ENCODE data around the gene NARS2. TPM values are rescaled to one million over a fixed set of nuclear protein-coding genes. Genes with fewer than 3 reads are reported as not detected.

NARS2 gene, protein sequence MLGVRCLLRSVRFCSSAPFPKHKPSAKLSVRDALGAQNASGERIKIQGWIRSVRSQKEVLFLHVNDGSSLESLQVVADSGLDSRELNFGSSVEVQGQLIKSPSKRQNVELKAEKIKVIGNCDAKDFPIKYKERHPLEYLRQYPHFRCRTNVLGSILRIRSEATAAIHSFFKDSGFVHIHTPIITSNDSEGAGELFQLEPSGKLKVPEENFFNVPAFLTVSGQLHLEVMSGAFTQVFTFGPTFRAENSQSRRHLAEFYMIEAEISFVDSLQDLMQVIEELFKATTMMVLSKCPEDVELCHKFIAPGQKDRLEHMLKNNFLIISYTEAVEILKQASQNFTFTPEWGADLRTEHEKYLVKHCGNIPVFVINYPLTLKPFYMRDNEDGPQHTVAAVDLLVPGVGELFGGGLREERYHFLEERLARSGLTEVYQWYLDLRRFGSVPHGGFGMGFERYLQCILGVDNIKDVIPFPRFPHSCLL
- total RNA-seq = 20.2 and 22.6 TPM in 2 replicates

DNA sequence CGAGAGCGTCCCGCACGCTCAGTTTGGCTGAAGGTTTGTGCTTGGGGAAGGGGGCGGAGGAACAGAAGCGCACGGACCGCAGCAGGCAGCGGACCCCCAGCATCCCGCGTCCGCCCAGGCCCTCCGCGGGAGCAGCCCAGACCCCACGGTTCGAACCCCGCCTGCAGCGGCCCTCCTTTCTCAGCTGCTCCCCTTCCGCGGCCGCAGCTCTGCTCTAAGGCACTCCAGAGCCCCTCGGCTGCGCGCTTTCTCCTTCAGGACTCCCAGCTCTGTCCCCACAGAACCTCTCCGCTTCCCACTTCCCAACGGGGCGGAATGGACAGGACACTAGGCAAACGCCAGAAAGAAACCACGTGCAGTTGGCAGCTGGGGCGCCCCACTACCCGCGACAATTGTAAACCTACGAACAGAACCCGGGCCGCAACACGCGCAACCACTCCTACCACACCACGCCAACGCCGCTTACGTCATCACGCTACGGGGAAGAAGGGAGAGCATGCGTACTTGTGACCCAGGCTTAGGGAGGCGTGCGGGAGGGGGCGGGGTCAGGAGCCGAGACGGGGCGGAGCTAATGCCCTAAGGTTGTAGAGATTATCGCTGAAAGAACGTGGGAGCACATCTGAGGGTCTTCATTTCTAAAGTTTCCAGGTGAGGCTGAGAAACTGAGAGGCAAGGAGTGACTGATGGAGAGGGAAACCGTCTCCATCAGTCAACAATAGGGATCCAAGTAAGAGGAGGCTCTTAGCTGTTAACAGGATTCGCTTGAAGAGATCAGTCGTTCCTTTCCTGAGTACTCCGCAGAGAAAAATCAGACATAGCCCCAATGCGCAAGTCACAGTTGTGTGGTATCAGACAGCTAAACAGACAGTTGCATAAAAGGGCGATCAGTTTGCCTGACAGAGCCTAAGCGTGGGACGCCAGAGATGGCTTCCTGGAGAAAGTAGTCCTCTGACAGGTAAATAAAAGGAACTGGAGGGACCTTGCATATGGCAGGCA, at the start of gene NARS2:
Gene NARS2 (minus strand): TSS at position 479 of the 996 bp plus-strand sequence. CDS start 376 bp downstream, at position 103.

DNA sequence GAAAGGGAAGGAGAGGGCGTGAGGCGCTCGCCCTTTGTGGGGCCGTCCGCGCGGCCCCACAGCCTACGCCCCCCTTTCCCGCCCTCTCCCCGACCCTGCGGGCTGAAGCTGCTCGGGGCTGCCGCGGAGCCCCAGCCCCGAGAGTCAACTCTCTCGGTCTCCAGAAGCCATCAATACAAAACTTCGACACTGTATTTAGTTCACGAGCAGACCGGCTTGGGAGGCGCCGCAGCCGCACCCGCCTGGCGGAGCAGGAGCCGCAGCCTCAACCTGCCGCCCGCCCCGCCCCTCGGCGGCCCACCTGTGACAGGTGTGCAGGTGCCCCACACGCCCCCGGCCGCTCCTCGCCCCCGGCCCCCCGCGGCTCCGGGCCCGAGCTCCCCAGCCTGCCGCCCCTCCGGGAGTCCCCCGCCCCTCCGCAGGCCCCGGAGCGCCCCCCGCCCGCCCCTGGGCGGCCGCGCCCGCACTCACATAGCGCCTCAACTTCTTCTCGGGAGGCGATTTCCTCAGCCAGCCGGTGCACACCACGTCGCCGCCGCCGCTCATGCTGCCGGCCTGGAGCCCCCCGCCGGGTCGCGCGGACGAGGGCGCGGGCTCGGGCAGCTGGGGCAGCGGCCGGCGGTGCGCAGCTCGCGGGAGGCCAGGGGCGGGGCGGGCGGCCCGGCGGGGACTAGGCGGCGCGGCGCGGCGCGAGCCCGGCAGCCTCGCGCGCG, 157.3 kb downstream of the NARS2 start, which contains the start of gene GAB2:
Gene GAB2 (minus strand): TSS at position 646 of the 713 bp plus-strand sequence. CDS start 100 bp downstream, at position 546.

Small RNAs within 50 kb of the gene (small RNA-seq; reads per million reads assigned to genes)
- gene RNU6-311P = not detected

Other genes with a start within 250 kb of the NARS2 start
- gene GAB2, start 157.0 kb downstream of the NARS2 start, total RNA-seq = 32.8 and 33.0 TPM in 2 replicates

All from thoracic aorta endothelial cell (primary cell).